ENCODE data around the gene MED13L. TPM values are rescaled to one million over a fixed set of nuclear protein-coding genes. Genes with fewer than 3 reads are reported as not detected.

The MED13L gene
- total RNA-seq, 1 donor from 2014 or later = 89.0 TPM

- peaks cover 22% of the 10 kb centered on the region for H3K4me1 Mint-ChIP-seq
- H3K36me3 Mint-ChIP-seq (ENCODE audit: low read depth) = no peaks in the 10 kb centered on the region
- peak overlapping the region; percentile 75 for H3K27ac Mint-ChIP-seq (ENCODE audit: unreplicated experiment)
- TF ChIP-seq CTCF (conservative IDR thresholded peaks at IDR 0.05) = no peak
- H3K4me3 Mint-ChIP-seq = no peak overlapping the region
- DNase-seq (ENCODE audit: low read depth, low spot score) = no peak
- no peaks in the 10 kb centered on the region for H3K27me3 Mint-ChIP-seq (ENCODE audit: low read depth)
- H3K9me3 Mint-ChIP-seq = no peaks in the 10 kb centered on the region
These were observed 214.8 kb downstream of the MED13L start for GRCh38 chr12:116062698-116063097.

GRCh38 chr12:116060764-116061163 is 216.7 kb downstream of the MED13L start:
- peaks cover 13% of the 10 kb centered on the region for H3K4me1 Mint-ChIP-seq
- H3K4me3 Mint-ChIP-seq = no peak overlapping the region
- H3K36me3 Mint-ChIP-seq (ENCODE audit: low read depth) = no peaks in the 10 kb centered on the region
- TF ChIP-seq CTCF (conservative IDR thresholded peaks at IDR 0.05) = no peak
- no peak for DNase-seq (ENCODE audit: low read depth, low spot score)
- H3K27me3 Mint-ChIP-seq (ENCODE audit: low read depth) = no peaks in the 10 kb centered on the region
- H3K27ac Mint-ChIP-seq (ENCODE audit: unreplicated experiment) = no peak overlapping the region
- no peaks in the 10 kb centered on the region for H3K9me3 Mint-ChIP-seq

- no peak for TF ChIP-seq CTCF (conservative IDR thresholded peaks at IDR 0.05)
- Mint-ChIP-seq H3K27ac (ENCODE audit: unreplicated experiment) (no peak overlapping the region), H3K4me3 (no peak overlapping the region), H3K27me3 (ENCODE audit: low read depth) (no peaks in the 10 kb centered on the region), H3K9me3 (no peaks in the 10 kb centered on the region), H3K4me1 (peaks cover 6% of the 10 kb centered on the region), H3K36me3 (ENCODE audit: low read depth) (no peaks in the 10 kb centered on the region)
- no peak for DNase-seq (ENCODE audit: low read depth, low spot score)
These were observed 217.6 kb downstream of the MED13L start for GRCh38 chr12:116059904-116060303.

- DNase-seq (ENCODE audit: low read depth, low spot score) = no peak
- Mint-ChIP-seq H3K4me1 (peaks cover 11% of the 10 kb centered on the region), H3K9me3 (no peaks in the 10 kb centered on the region), H3K36me3 (ENCODE audit: low read depth) (no peaks in the 10 kb centered on the region), H3K4me3 (no peak overlapping the region), H3K27me3 (ENCODE audit: low read depth) (no peaks in the 10 kb centered on the region), H3K27ac (ENCODE audit: unreplicated experiment) (no peak overlapping the region)
- TF ChIP-seq CTCF (conservative IDR thresholded peaks at IDR 0.05) = no peak
These were observed 218.9 kb downstream of the MED13L start for GRCh38 chr12:116058574-116058973.

- Mint-ChIP-seq H3K9me3 (no peaks in the 10 kb centered on the region), H3K27me3 (ENCODE audit: low read depth) (no peaks in the 10 kb centered on the region), H3K36me3 (ENCODE audit: low read depth) (no peaks in the 10 kb centered on the region), H3K4me3 (no peak overlapping the region), H3K27ac (ENCODE audit: unreplicated experiment) (no peak overlapping the region), H3K4me1 (peaks cover 19% of the 10 kb centered on the region)
- DNase-seq (ENCODE audit: low read depth, low spot score) = no peak
- TF ChIP-seq CTCF (conservative IDR thresholded peaks at IDR 0.05) = no peak
These were observed 220.1 kb downstream of the MED13L start for GRCh38 chr12:116057356-116057755.

All from neural crest cell (in vitro differentiated cells).